Natural killer cell treated with Interleukin-12 subunit alpha and Interleukin-12 subunit beta and Interleukin-15 and Interleukin-18, amount 100 ng/mL, for 72 hours (primary cell): ENCODE results near the gene WARS2. TPM values are rescaled to one million over a fixed set of nuclear protein-coding genes. Genes with fewer than 3 reads are reported as not detected.
"Not testable (repeated sequence)": the region's sequence is repeated elsewhere in the genome, so short reads cannot be mapped to it uniquely, and the experiment has no call there.

Experiments used
- ATAC-seq, 2 donors: fragments of 150-1000 bp; cut with Tn5 transposase in 1 of 2; sonication (Bioruptor Pico), chemical (Tn5 transposase) in 1 of 2; 2 replicates each; pipeline ENCODE4 v1.10.0; 2021
- DNase-seq: peaks from one replicate; pipeline ENCODE4 v3.0.0; 2022; ENCODE audit warnings: low spot score
- H3K27ac Mint-ChIP-seq, 2 donors: 1 replicate in 1 of 2; 2 replicates in 1 of 2; pipeline ENCODE4 v1.8.0; 2022; ENCODE audit warnings: mixed read lengths in 2 of 2, mild to moderate bottlenecking in 1 of 2, moderate library complexity in 1 of 2
- H3K27me3 Mint-ChIP-seq, 2 donors: 1 replicate in 1 of 2; 2 replicates in 1 of 2; pipeline ENCODE4 v1.8.0; 2022; ENCODE audit warnings: mixed read lengths in 2 of 2
- H3K36me3 Mint-ChIP-seq: one replicate; pipeline ENCODE4 v1.8.0; 2022; ENCODE audit warnings: mixed read lengths
- H3K4me1 Mint-ChIP-seq, 2 donors: 1 replicate in 1 of 2; 2 replicates in 1 of 2; pipeline ENCODE4 v1.8.0; 2022; ENCODE audit warnings: low read depth in 2 of 2, mixed read lengths in 2 of 2, mild to moderate bottlenecking in 1 of 2
- H3K4me3 Mint-ChIP-seq: one replicate; pipeline ENCODE4 v1.8.0; 2022; ENCODE audit warnings: mixed read lengths
- H3K9me3 Mint-ChIP-seq: 2 replicates; pipeline ENCODE4 v1.8.0; 2022; ENCODE audit warnings: mixed read lengths
- total RNA-seq, 2 donors: library from RNA; stranded (reverse); gene quantifications; one replicate each; pipeline ENCODE4 v1.2.3, GENCODE V29; 2022

The WARS2 gene
- total RNA-seq, 2 donors from 2014 or later = 14.3 to 17.1 TPM

GRCh38 chr1:119124764-119125163 is 15.7 kb downstream of the WARS2 start:
- Mint-ChIP-seq H3K27ac (no peak overlapping the region), H3K27me3 (no peaks in the 10 kb centered on the region), H3K4me1 (peaks cover 3 to 4% of the 10 kb centered on the region in 2 donors), H3K4me3 (no peak overlapping the region), H3K36me3 (peaks cover 15% of the 10 kb centered on the region), H3K9me3 (peaks cover 3% of the 10 kb centered on the region)
- no peak for ATAC-seq
- DNase-seq = no peak

DNA sequence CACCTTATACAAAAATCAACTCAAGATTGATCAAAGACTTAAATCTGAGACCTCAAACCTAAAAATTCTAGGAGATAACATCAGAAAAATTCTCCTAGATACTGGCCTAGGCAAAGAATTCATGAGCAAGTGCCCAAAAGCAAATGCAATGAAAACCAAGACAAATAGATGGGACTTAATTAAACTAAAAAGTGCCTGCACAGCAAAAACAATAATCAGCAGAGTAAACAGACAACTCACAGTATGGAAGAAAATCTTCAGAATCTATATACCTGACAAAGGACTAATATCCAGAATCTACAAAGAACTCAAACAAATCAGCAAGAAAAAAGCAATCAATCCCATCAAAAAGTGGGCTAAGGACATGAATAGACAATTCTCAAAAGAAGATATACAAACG is 18.6 kb downstream of the WARS2 start:
- not testable (repeated sequence) for DNase-seq, H3K9me3 Mint-ChIP-seq, H3K4me1 Mint-ChIP-seq, H3K4me3 Mint-ChIP-seq, H3K27me3 Mint-ChIP-seq, H3K27ac Mint-ChIP-seq, ATAC-seq
- H3K36me3 Mint-ChIP-seq = peaks cover 18% of the 10 kb centered on the region

DNA sequence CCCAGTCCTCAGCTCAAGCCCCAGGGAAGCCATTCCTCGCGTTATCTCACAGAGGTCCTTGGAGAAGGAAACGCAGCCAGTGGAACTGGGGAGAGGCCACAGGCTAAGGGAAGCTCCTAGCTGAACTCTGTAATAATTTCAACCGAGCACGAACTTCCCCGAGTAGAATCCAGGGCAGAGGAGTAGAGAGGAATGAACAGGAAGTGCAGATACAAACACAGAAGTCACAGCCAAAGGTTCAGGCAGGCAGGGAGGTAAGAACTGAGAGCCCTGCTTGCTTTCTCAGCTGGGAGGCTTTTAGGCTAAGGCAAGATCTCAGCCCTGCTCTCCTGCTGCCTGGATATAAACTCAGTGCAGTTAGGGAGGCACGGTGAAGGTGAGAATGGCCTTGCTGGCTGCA is 23.7 kb downstream of the WARS2 start:
- Mint-ChIP-seq H3K9me3 (peaks cover 4% of the 10 kb centered on the region), H3K27ac (no peak overlapping the region), H3K4me3 (no peak overlapping the region), H3K27me3 (no peaks in the 10 kb centered on the region), H3K36me3 (peaks cover 24% of the 10 kb centered on the region), H3K4me1 (peaks cover 6 to 7% of the 10 kb centered on the region in 2 donors)
- ATAC-seq = no peak
- no peak for DNase-seq

- ATAC-seq (no peak), DNase-seq (no peak)
- peak overlapping the region in 1 of 2 donors; percentile 10 for H3K27ac Mint-ChIP-seq
- no peak overlapping the region for H3K4me3 Mint-ChIP-seq
- peaks cover 23% of the 10 kb centered on the region for H3K36me3 Mint-ChIP-seq
- peaks cover 4% of the 10 kb centered on the region for H3K9me3 Mint-ChIP-seq
- H3K27me3 Mint-ChIP-seq = no peaks in the 10 kb centered on the region
- H3K4me1 Mint-ChIP-seq = peaks cover 6 to 7% of the 10 kb centered on the region in 2 donors
These were observed 24.7 kb downstream of the WARS2 start for GRCh38 chr1:119115736-119116135.

DNA sequence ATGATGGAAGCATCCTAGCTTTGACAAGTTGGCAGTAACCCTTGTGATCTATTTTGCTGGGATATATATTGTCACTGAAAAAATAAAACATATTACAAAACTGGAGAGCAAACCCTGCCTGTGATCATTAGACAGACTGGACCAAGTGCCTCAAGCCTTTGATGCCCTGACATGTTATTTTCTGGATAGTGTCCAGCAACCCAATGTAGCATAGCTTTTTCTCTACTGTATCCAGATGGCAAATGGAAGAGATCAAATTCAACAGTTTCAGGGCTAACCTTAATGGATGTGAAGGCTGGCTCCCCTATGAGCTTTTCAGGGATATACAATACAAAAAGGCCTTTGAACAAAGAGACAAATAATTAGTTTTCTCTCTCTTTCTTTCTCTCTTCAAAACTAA is 25.1 kb downstream of the WARS2 start:
- Mint-ChIP-seq H3K4me1 (peaks cover 6 to 7% of the 10 kb centered on the region in 2 donors), H3K27me3 (no peaks in the 10 kb centered on the region), H3K4me3 (no peak overlapping the region), H3K9me3 (peaks cover 4% of the 10 kb centered on the region), H3K27ac (no peak overlapping the region), H3K36me3 (peaks cover 23% of the 10 kb centered on the region)
- no peak for ATAC-seq
- DNase-seq = no peak

DNA sequence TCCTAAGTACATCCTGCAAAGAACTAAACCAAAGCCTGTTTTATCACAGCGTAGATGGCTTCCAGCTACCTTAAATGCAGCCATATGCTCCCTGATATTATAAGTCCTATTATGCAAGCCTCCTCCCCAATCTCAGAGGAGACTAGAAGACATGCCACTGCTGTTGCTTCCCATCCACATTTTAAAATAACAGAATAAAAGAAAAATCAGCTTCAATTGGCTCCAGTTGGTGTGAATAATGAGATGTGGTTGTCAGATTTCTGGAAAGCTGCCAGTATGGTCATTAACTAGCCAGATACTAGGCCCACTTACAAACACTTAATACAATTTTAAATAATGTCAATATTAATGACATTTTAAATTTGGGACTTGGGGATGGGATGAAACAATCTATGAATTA is 25.7 kb downstream of the WARS2 start:
- H3K4me1 Mint-ChIP-seq = peaks cover 3 to 7% of the 10 kb centered on the region in 2 donors
- H3K9me3 Mint-ChIP-seq = peaks cover 2% of the 10 kb centered on the region
- no peak overlapping the region for H3K27ac Mint-ChIP-seq
- ATAC-seq (no peak), DNase-seq (no peak)
- peaks cover 20% of the 10 kb centered on the region for H3K36me3 Mint-ChIP-seq
- no peak overlapping the region for H3K4me3 Mint-ChIP-seq
- no peaks in the 10 kb centered on the region for H3K27me3 Mint-ChIP-seq

GRCh38 chr1:119112791-119113190 is 27.7 kb downstream of the WARS2 start:
- ATAC-seq = no peak
- Mint-ChIP-seq H3K36me3 (peaks cover 17% of the 10 kb centered on the region), H3K4me3 (no peak overlapping the region), H3K4me1 (peaks cover 0 to 5% of the 10 kb centered on the region in 2 donors), H3K27me3 (no peaks in the 10 kb centered on the region), H3K27ac (no peak overlapping the region), H3K9me3 (no peaks in the 10 kb centered on the region)
- no peak for DNase-seq

GRCh38 chr1:119112244-119112643 is 28.2 kb downstream of the WARS2 start:
- Mint-ChIP-seq H3K4me1 (peaks cover 0 to 4% of the 10 kb centered on the region in 2 donors), H3K36me3 (peaks cover 17% of the 10 kb centered on the region), H3K27ac (no peak overlapping the region), H3K27me3 (no peaks in the 10 kb centered on the region), H3K4me3 (no peak overlapping the region), H3K9me3 (no peaks in the 10 kb centered on the region)
- ATAC-seq = no peak
- no peak for DNase-seq

DNA sequence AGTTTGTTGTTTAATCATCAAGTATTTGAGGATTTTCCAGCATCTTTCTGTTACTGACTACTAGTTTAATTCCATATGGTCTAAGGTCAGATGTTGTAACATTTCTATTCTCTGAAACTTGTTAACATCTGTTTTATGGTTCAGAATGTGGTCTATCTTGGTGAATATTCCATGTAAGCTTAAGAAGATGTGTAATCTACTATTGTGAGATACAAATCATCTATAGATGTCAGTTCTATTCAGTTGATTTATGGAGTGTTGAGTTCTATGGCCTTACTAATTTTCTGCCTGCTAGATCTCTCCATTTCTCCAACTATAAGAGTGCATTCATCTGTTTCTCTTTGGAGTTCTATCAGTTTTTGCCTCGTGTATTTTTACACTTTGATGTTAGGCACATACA is 31.5 kb downstream of the WARS2 start:
- H3K4me3 Mint-ChIP-seq = no peak overlapping the region
- H3K27ac Mint-ChIP-seq = no peak overlapping the region
- no peaks in the 10 kb centered on the region for H3K9me3 Mint-ChIP-seq
- no peaks in the 10 kb centered on the region for H3K4me1 Mint-ChIP-seq
- peaks cover 17% of the 10 kb centered on the region for H3K36me3 Mint-ChIP-seq
- no peaks in the 10 kb centered on the region for H3K27me3 Mint-ChIP-seq
- DNase-seq (no peak), ATAC-seq (no peak)

DNA sequence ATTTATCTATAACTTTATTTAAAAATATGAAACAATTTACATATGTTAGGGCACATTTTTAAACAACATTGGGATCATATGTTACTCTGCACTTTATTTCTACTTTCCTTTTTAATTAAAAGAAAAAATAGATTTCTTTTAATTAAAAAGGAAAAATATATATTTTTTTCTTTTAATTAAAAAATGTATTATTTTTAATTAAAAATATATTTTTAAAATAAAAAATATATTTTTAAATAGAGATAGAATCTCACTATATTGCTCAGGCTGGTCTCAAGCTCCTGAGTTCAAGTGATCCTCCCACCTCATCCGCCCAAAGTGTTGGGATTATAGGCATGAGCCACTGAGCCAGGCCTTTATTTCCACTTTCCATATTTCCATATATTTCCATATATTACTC is 36.7 kb downstream of the WARS2 start:
- DNase-seq (no peak), ATAC-seq (no peak)
- Mint-ChIP-seq H3K9me3 (no peaks in the 10 kb centered on the region), H3K27ac (no peak overlapping the region), H3K36me3 (no peaks in the 10 kb centered on the region), H3K27me3 (no peaks in the 10 kb centered on the region), H3K4me3 (no peak overlapping the region), H3K4me1 (no peaks in the 10 kb centered on the region)

DNA sequence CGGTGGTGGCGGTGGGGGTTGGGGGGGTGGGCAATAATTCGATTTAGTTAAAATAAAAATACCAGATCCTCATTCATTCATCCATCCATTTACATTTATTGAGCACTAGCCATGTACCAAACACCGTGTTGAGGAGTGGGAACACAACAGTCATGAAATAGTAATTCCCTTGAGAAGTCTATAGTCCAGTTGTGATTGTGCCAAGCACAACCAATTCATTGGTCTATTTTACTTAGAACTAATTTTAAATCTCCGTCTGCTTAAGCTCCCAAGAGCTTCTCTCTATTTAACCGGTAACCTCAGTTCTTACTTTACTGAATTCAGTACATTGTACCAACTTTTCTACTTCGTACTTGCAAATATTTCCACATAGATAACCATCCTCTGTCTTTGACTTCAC is 38.4 kb downstream of the WARS2 start:
- H3K4me1 Mint-ChIP-seq = peaks cover 0 to 2% of the 10 kb centered on the region in 2 donors

GRCh38 chr1:119101563-119101962 is 38.9 kb downstream of the WARS2 start:
- DNase-seq = no peak
- Mint-ChIP-seq H3K4me3 (no peak overlapping the region), H3K27ac (no peak overlapping the region), H3K36me3 (no peaks in the 10 kb centered on the region), H3K27me3 (no peaks in the 10 kb centered on the region), H3K9me3 (no peaks in the 10 kb centered on the region), H3K4me1 (peaks cover 0 to 2% of the 10 kb centered on the region in 2 donors)
- no peak for ATAC-seq

More for the DNA sequence above, 38.4 kb downstream of the WARS2 start:
- no peak overlapping the region for H3K27ac Mint-ChIP-seq
- DNase-seq (no peak), ATAC-seq (no peak)
- no peaks in the 10 kb centered on the region for H3K27me3 Mint-ChIP-seq
- H3K4me3 Mint-ChIP-seq = no peak overlapping the region
- H3K9me3 Mint-ChIP-seq = no peaks in the 10 kb centered on the region
- H3K36me3 Mint-ChIP-seq = no peaks in the 10 kb centered on the region

DNA sequence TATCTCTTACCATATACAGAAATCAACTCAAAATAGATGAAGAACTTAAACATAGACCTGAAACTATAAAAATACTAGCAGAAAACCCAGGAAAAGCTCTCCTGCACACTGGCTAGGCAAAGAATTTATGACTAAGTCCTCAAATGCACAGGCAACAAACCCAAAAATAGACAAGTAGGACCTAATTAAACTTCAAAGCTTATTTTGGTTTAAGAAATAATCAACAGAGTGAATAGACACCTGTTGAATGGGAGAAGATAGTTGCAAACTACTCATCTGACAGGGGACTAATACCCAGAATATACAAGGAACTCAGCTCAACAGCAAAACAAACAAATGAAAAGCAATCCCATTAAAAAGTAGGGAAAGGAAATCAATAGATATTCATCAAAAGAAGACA is 40.7 kb downstream of the WARS2 start:
- Mint-ChIP-seq H3K27me3 (no peaks in the 10 kb centered on the region), H3K4me1 (peaks cover 0 to 2% of the 10 kb centered on the region in 2 donors), H3K27ac (no peak overlapping the region), H3K4me3 (no peak overlapping the region), H3K9me3 (no peaks in the 10 kb centered on the region), H3K36me3 (no peaks in the 10 kb centered on the region)
- no peak for ATAC-seq
- no peak for DNase-seq

- Mint-ChIP-seq H3K4me3 (no peak overlapping the region), H3K36me3 (no peaks in the 10 kb centered on the region), H3K27me3 (no peaks in the 10 kb centered on the region), H3K9me3 (no peaks in the 10 kb centered on the region), H3K4me1 (peaks cover 0 to 9% of the 10 kb centered on the region in 2 donors), H3K27ac (no peak overlapping the region)
- DNase-seq (no peak), ATAC-seq (no peak)
These were observed 43.1 kb downstream of the WARS2 start for GRCh38 chr1:119097380-119097779.

DNA sequence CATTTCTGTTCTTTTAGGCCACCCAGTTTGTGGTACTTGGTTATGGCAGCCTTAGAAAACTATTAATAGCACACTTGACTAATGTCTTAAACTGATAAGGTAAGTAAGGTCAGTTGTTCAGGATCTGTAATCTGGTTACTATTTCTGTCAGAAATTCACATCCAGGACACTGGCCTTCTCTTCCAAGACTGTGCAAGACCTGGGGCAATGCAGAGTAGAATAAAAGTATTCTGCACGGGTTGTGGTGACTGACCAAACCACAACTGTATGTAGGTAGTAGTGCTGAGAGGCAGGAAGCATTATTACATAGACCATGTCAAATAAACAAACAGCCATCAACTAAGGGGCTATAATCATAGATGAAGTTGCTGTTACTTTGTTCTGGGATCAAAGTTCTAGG is 46.7 kb downstream of the WARS2 start:
- no peak for DNase-seq
- H3K9me3 Mint-ChIP-seq = no peaks in the 10 kb centered on the region
- no peaks in the 10 kb centered on the region for H3K27me3 Mint-ChIP-seq
- ATAC-seq = no peak
- H3K36me3 Mint-ChIP-seq = no peaks in the 10 kb centered on the region
- peaks cover 0 to 12% of the 10 kb centered on the region in 2 donors for H3K4me1 Mint-ChIP-seq
- no peak overlapping the region for H3K27ac Mint-ChIP-seq
- H3K4me3 Mint-ChIP-seq = no peak overlapping the region
